K562 (cell line): ENCODE measurements around the gene NEDD9. TPM values are rescaled to one million over a fixed set of nuclear protein-coding genes. Genes with fewer than 3 reads are reported as not detected.

Experiments
- ATAC-seq: fragments of 200-7000 bp; cut with Tn5 transposase; 3 replicates; pipeline ENCODE4 v1.9.1; 2020; ENCODE audit warnings: moderate library complexity
- BruUV-seq: library from RNA; stranded (reverse); fragments of 400-500 nt; replicated peaks from 2 replicates; lab custom pipeline; 2021; lab: Mats Ljungman, UMichigan
- CTCF ChIA-PET: fragments of 300-600 bp; formaldehyde crosslinking; extraction: SDS; loops from one replicate; lab custom pipeline; 2021; ENCODE audit warnings: low intra/inter-chr PET ratio; lab: Yijun Ruan, JAX
- POLR2A ChIA-PET: fragments of 300-600, 350-650 bp; sonication (Branson Sonifier 250); formaldehyde crosslinking; extraction: SDS; loops from one replicate; lab custom pipeline; 2021; ENCODE audit warnings: antibody characterized with exemption, inconsistent platforms; lab: Yijun Ruan, JAX
- DNase-seq, 4 experiments: peaks; one replicate each; pipeline versions ENCODE4 v3.0.0 to v3.0.0-alpha.2; 2011 to 2018; ENCODE audit warnings: low spot score in 3 of 4, mixed read lengths in 3 of 4; ENCODE audit errors: extremely low read depth in 1 of 4
- FAIRE-seq: peaks from 2 replicates; lab custom pipeline; 2011; peaks lifted over from hg19 to GRCh38; lab: Jason Lieb, UNC
- H2AFZ ChIP-seq: 2 replicates; pipeline ENCODE4 v1.6.0; 2011; ENCODE audit warnings: low read depth, low read length, control low read depth, inconsistent platforms
- H3K27ac ChIP-seq: fragments of 200-600 bp; 3 replicates; pipeline ENCODE4 v1.8.0; 2011; ENCODE audit warnings: low read depth, mild to moderate bottlenecking, control low read depth, inconsistent platforms, low read length, moderate library complexity, mixed read lengths; ENCODE audit errors: extremely low read depth
- H3K27me3 ChIP-seq, 2 experiments: fragments of 300-600 bp in 1 of 2; 2 replicates in 1 of 2; 3 replicates in 1 of 2; pipeline versions ENCODE4 v1.6.0 to v1.8.0; 2011; ENCODE audit warnings: inconsistent platforms in 2 of 2, low read length in 2 of 2, mild to moderate bottlenecking in 1 of 2, mixed read lengths in 1 of 2, moderate library complexity in 1 of 2; ENCODE audit not compliant: control insufficient read depth in 2 of 2, insufficient read depth in 2 of 2
- H3K36me3 ChIP-seq: fragments of 300-600 bp; 3 replicates; pipeline ENCODE4 v1.8.0; 2011; ENCODE audit warnings: mild to moderate bottlenecking, low read length, inconsistent platforms; ENCODE audit not compliant: control insufficient read depth, insufficient read depth
- H3K4me1 ChIP-seq, 2 experiments: fragments of 200-600 bp in 1 of 2; replicated peaks in 1 of 2; 2 replicates in 1 of 2; 3 replicates in 1 of 2; pipeline versions ENCODE4 v1.5.1 to v1.8.0; 2011; ENCODE audit warnings: inconsistent platforms in 2 of 2, low read length in 2 of 2, mild to moderate bottlenecking in 1 of 2, mixed read lengths in 1 of 2, moderate library complexity in 1 of 2; ENCODE audit not compliant: control insufficient read depth in 2 of 2, insufficient read depth in 2 of 2
- H3K4me2 ChIP-seq: 2 replicates; pipeline ENCODE4 v1.6.1; 2011; ENCODE audit warnings: low read length, control low read depth, inconsistent platforms, mixed read lengths; ENCODE audit not compliant: insufficient read depth
- H3K4me3 ChIP-seq: fragments of 200-600 bp; sonication (generic), shearing (Covaris generic); 2 replicates; pipeline ENCODE4 v1.5.1; 2016; ENCODE audit warnings: control low read depth, inconsistent platforms
- H3K79me2 ChIP-seq: fragments of 200-600 bp; 3 replicates; pipeline ENCODE4 v1.8.0; 2011; ENCODE audit warnings: low read length, inconsistent platforms; ENCODE audit not compliant: control insufficient read depth, insufficient read depth
- H3K9ac ChIP-seq, 2 experiments: 2 replicates each; pipeline versions ENCODE4 v1.6.0 to v1.6.1; 2011; ENCODE audit warnings: low read depth in 2 of 2, low read length in 2 of 2, control low read depth in 1 of 2, inconsistent platforms in 1 of 2, mild to moderate bottlenecking in 1 of 2, mixed read lengths in 1 of 2; ENCODE audit not compliant: insufficient read depth in 1 of 2
- H3K9me1 ChIP-seq: one replicate; pipeline ENCODE4 v1.6.0; 2011; ENCODE audit warnings: inconsistent platforms, mild to moderate bottlenecking, low read length, moderate library complexity; ENCODE audit not compliant: control insufficient read depth, insufficient read depth
- H3K9me3 ChIP-seq: replicated peaks from 2 replicates; pipeline ENCODE4 v1.5.1; 2011; ENCODE audit warnings: low read depth, low read length, inconsistent platforms; ENCODE audit not compliant: control insufficient read depth, insufficient read depth
- H4K20me1 ChIP-seq: replicated peaks from 2 replicates; pipeline ENCODE4 v1.6.1; 2011; ENCODE audit warnings: low read length, inconsistent platforms, mixed read lengths; ENCODE audit not compliant: control insufficient read depth, insufficient read depth
- FOXJ2 ChIP-seq: fragments of 200-800 bp; sonication (Bioruptor generic); IDR thresholded peaks from 2 replicates; pipeline ENCODE4 v1.6.1; 2016; ENCODE audit warnings: missing genetic modification characterization, missing compliant biosample characterization
- HDAC3 ChIP-seq: fragments of 450-650 bp; IDR thresholded peaks from 2 replicates; pipeline ENCODE4 v1.6.1; 2018; ENCODE audit warnings: borderline replicate concordance, mild to moderate bottlenecking, moderate library complexity; ENCODE audit not compliant: partially characterized antibody
- JUN ChIP-seq, 2 experiments: sonication (generic) in 1 of 2; formaldehyde crosslinking in 1 of 2; IDR thresholded peaks; 2 replicates each; pipeline versions ENCODE4 v1.6.1 to v1.8.0; 2012 to 2022; ENCODE audit warnings: borderline replicate concordance in 2 of 2, mild to moderate bottlenecking in 2 of 2, improper control_type of control experiment in 1 of 2, low read depth in 1 of 2, low read length in 1 of 2, missing genetic modification reagents in 1 of 2
- MEF2D ChIP-seq: conservative IDR thresholded peaks from 2 replicates; pipeline ENCODE4 v1.6.1; 2016; ENCODE audit warnings: low read depth, missing genetic modification characterization, missing compliant biosample characterization
- MTA1 ChIP-seq: fragments of 450-650 bp; IDR thresholded peaks from 2 replicates; pipeline ENCODE4 v1.6.1; 2017; ENCODE audit warnings: borderline replicate concordance
- NFXL1 ChIP-seq: fragments of 450-650 bp; formaldehyde crosslinking; IDR thresholded peaks from 2 replicates; pipeline ENCODE4 v1.4.0; 2021; ENCODE audit warnings: mild to moderate bottlenecking
- PREB ChIP-seq: sonication (generic); formaldehyde crosslinking; IDR thresholded peaks from 2 replicates; pipeline ENCODE4 v1.8.1; 2023; ENCODE audit warnings: mild to moderate bottlenecking, missing genetic modification reagents
- PURB ChIP-seq: sonication (generic); formaldehyde crosslinking; IDR thresholded peaks from 2 replicates; pipeline ENCODE4 v1.9.0; 2021; ENCODE audit warnings: low read depth, mild to moderate bottlenecking, missing genetic modification reagents
- RBBP5 ChIP-seq: fragments of 200-600 bp; sonication (generic); IDR thresholded peaks from 2 replicates; pipeline ENCODE4 v1.6.1; 2012; ENCODE audit warnings: borderline replicate concordance, mild to moderate bottlenecking, low read length, control low read depth, inconsistent platforms; ENCODE audit not compliant: insufficient read depth, poor library complexity, severe bottlenecking
- ZC3H8 ChIP-seq: fragments of 450-650 bp; IDR thresholded peaks from 2 replicates; pipeline ENCODE4 v1.6.1; 2017
- ZNF785 ChIP-seq: fragments of 250-450 bp; sonication (Bioruptor Pico); IDR thresholded peaks from 2 replicates; pipeline ENCODE4 v1.4.0; 2020; ENCODE audit warnings: mild to moderate bottlenecking
- WGBS: fragments of 100-300 bp; shearing (Covaris generic); methylation state at CpG from one replicate; pipeline ENCODE4 v1.1.6; 2016; ENCODE audit warnings: low coverage, mixed read lengths; ENCODE audit not compliant: insufficient coverage; ENCODE audit errors: missing lambda C conversion rate; 5-methylcytosine and 5-hydroxymethylcytosine counted together
- in situ Hi-C: fragments of 300-500 bp; cut with MboI; formaldehyde crosslinking; loops from 4 replicates; pipeline ENCODE4 v1.15.0; 2018; ENCODE audit warnings: inconsistent platforms, mixed read lengths
- intact Hi-C: fragments of 100-400 bp; cut with micrococcal nuclease; formaldehyde crosslinking; loops from 2 replicates; pipeline ENCODE4 v1.14.2; 2022
- polyA plus RNA-seq, 8 experiments: library from polyadenylated mRNA; depleted of rRNA in 4 of 8; stranded (reverse) in 5 of 8; unstranded in 3 of 8; fragments of >200 nt; fragmentation: Nextera tagmentation in 2 of 8; fragmentation: Illumina TruSeq in 1 of 8; extraction: Ambion mirVana in 2 of 8; extraction: Trizol in 1 of 8; gene quantifications; 2 replicates each; pipeline versions ENCODE4 v1.2.1 to v1.2.3, GENCODE V29; 2011 to 2014; ENCODE audit warnings: inconsistent platforms in 1 of 8, missing spikeins in 1 of 8
- total RNA-seq, 7 experiments: library from RNA; depleted of rRNA in 6 of 7; stranded (reverse); fragments of >200 nt in 6 of 7; fragmentation: Illumina TruSeq in 2 of 7; extraction: Trizol in 2 of 7; gene quantifications; 2 replicates each; pipeline versions ENCODE4 v1.2.1 to v1.2.3, GENCODE V29; 2011 to 2021; ENCODE audit warnings: low replicate concordance in 1 of 7
- TF ChIP-seq, protein P1 (sequence below), 2 experiments: fragments of 450-650 bp; IDR thresholded peaks; 2 replicates each; pipeline ENCODE4 v1.6.1; 2016; ENCODE audit warnings: mild to moderate bottlenecking in 2 of 2, borderline replicate concordance in 1 of 2, low read depth in 1 of 2, moderate library complexity in 1 of 2

Gene NEDD9
- total and polyA plus RNA-seq, 9 of the 15 experiments (the other 6 are each of a cell fraction or from before 2014, with no cell fraction given): 0.04 to 0.18 (median 0.15) TPM; not detected in 6

DNA sequence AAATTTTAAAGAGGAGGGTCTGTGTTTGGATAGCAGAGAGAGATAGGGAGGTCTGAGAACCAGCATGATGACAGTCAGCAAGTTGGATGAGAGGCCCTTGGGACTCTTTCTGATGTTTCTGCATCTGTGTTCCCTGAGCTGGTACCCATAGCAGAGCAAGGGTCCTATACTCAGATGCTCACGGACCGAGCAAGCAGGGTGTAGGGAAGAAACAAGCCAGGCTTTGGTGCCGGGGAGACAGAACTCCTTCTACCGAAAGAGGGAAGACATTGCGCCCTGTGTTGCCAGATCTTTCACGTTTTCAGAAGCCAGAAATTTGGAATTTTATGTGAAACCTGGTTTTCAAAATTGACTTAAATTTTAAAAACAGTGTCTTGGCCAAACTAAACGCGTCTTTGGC, 34.6 kb downstream of the NEDD9 start (continued):
- TF ChIP-seq PREB (CRISPR knock-in tag): no peak

DNA sequence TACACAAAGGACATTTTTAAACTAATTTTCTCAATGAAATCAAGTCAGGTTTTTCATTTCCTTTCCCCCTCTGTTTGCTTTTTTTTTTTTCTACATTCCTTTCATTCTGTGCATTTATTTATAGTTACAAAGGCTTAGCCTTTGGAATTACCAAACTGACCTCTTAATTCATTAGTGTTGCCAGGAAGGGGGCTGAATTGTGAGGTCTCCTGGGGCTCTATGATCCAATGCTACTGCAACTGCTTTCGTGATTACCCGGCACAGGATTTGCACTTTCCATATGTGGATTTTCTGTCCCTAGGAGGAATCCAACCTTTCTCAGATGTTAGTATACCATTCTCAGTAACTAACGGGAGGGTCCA, 35.3 kb downstream of the NEDD9 start:
- in situ Hi-C loops: no loop called here
- TF ChIP-seq PURB (CRISPR knock-in tag): no peak
- no peak for TF ChIP-seq RBBP5
- TF ChIP-seq MTA1: no peak
- no peak for TF ChIP-seq ZC3H8
- TF ChIP-seq NFXL1: no peak
- TF ChIP-seq JUN (IDR thresholded peaks at IDR 0.05; ENCODE audit: borderline replicate concordance, low read depth, low read length): no peak
- no peak for TF ChIP-seq JUN (CRISPR knock-in tag; IDR thresholded peaks at IDR 0.05; ENCODE audit: borderline replicate concordance)
- TF ChIP-seq, protein P1, sequence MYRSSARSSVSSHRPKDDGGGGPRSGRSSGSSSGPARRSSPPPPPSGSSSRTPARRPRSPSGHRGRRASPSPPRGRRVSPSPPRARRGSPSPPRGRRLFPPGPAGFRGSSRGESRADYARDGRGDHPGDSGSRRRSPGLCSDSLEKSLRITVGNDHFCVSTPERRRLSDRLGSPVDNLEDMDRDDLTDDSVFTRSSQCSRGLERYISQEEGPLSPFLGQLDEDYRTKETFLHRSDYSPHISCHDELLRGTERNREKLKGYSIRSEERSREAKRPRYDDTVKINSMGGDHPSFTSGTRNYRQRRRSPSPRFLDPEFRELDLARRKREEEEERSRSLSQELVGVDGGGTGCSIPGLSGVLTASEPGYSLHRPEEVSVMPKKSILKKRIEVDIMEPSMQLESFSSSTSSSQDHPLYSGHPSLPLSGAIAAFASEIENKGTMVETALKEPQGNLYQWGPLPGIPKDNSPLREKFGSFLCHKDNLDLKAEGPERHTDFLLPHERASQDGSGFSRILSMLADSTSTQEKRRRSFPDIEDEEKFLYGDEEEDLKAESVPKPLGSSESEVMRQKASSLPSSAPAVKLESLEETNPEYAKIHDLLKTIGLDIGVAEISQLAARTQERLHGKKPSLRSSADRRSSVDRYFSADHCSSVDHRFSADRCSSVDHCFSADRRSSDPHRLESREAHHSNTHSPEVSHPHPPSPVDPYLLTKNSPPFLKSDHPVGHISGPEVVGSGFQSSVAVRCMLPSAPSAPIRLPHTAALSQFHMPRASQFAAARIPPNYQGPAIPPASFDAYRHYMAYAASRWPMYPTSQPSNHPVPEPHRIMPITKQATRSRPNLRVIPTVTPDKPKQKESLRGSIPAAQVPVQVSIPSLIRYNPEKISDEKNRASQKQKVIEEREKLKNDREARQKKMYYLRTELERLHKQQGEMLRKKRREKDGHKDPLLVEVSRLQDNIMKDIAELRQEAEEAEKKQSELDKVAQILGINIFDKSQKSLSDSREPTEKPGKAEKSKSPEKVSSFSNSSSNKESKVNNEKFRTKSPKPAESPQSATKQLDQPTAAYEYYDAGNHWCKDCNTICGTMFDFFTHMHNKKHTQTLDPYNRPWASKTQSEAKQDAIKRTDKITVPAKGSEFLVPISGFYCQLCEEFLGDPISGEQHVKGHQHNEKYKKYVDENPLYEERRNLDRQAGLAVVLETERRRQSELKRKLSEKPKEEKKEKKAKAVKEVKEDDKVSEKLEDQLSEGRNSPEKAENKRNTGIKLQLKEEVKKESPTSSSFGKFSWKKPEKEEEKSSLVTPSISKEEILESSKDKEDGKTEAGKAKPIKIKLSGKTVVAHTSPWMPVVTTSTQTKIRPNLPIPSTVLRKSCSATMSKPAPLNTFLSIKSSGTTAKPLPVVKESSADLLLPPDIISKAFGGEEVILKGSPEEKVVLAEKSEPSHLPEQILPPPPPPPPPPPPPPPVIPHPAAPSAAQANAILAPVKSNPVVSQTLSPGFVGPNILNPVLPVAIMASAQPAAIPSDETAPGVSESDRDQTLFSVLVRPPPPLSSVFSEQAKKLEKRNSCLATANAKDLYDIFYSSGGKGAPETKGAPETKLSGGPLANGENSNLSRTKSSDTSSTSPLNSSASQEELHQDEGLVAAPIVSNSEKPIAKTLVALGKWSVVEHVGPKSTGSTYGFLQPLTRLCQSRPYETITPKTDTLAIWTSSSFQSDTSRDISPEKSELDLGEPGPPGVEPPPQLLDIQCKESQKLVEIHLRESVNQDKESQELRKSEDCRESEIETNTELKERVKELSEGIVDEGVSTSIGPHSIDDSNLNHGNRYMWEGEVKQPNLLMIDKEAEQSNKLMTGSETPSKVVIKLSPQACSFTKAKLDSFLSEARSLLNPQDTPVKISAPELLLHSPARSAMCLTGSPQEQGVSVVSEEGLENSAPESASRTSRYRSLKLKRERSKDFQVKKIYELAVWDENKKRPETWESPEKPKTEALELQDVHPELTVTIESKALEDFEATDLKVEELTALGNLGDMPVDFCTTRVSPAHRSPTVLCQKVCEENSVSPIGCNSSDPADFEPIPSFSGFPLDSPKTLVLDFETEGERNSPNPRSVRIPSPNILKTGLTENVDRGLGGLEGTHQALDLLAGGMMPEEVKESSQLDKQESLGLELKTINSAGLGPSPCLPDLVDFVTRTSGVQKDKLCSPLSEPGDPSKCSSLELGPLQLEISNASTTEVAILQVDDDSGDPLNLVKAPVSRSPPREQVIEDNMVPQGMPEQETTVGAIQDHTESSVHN (IDR thresholded peaks at IDR 0.05; ENCODE audit: borderline replicate concordance in 1 of 2, low read depth in 1 of 2): no peak
- no peak for TF ChIP-seq MEF2D (tag)
- no peak for TF ChIP-seq HDAC3
- no peak for TF ChIP-seq ZNF785
- no peak for TF ChIP-seq FOXJ2 (tag)

More for the DNA sequence above, 35.3 kb downstream of the NEDD9 start:
- Histone ChIP-seq H3K79me2 (no peaks in the 10 kb centered on the region), H4K20me1 (no peaks in the 10 kb centered on the region), H3K27ac (no peak overlapping the region), H3K9me3 (no peaks in the 10 kb centered on the region), H3K27me3 (peaks cover 37 to 46% of the 10 kb centered on the region in 2 experiments), H3K36me3 (no peaks in the 10 kb centered on the region), H3K9me1 (no peaks in the 10 kb centered on the region), H3K4me3 (no peak overlapping the region), H3K9ac (no peak overlapping the region), H3K4me1 (no peaks in the 10 kb centered on the region), H3K4me2 (no peak overlapping the region), H2AFZ (no peak overlapping the region)
- no TSS peak for BruUV-seq
- CTCF ChIA-PET: interaction anchor here (1.0 kb wide), 1 partner anchor 53 kb away, joined by 7 read pairs; no protein-coding TSS in a partner anchor
- DNase-seq (no peak), FAIRE-seq (no peak), ATAC-seq (no peak)
- intact Hi-C loops: no loop called here
- POLR2A ChIA-PET: no interaction called here
- WGBS: 0% methylated on average over 3 of the region's 3 CpGs
